Activated T-cell treated with anti-CD3 and anti-CD28 coated beads, Interleukin-2, amount 50 U/mL, for 4 hours (primary cell): ENCODE data around the gene NOL4L. TPM values are rescaled to one million over a fixed set of nuclear protein-coding genes. Genes with fewer than 3 reads are reported as not detected.
A peak's percentile ranks its signal among the peaks of the same experiment; 100 is the strongest.

Source experiments
- ATAC-seq, 2 donors: fragments of 200-7000 bp; cut with Tn5 transposase; one replicate each; pipeline ENCODE4 v1.10.0; 2021
- DNase-seq: peaks from one replicate; pipeline ENCODE4 v3.0.0-alpha.2; 2020
- H3K27me3 Mint-ChIP-seq: one replicate; pipeline ENCODE4 v1.8.0; 2021; ENCODE audit warnings: low read depth, mixed read lengths
- H3K36me3 Mint-ChIP-seq: one replicate; pipeline ENCODE4 v1.8.0; 2022; ENCODE audit warnings: mixed read lengths; ENCODE audit not compliant: insufficient read depth
- H3K4me1 Mint-ChIP-seq: one replicate; pipeline ENCODE4 v1.8.0; 2021; ENCODE audit warnings: low read depth, mixed read lengths
- H3K4me3 Mint-ChIP-seq: one replicate; pipeline ENCODE4 v1.8.0; 2021; ENCODE audit warnings: mild to moderate bottlenecking, moderate library complexity, mixed read lengths
- H3K9me3 Mint-ChIP-seq: one replicate; pipeline ENCODE4 v1.8.0; 2021; ENCODE audit warnings: mixed read lengths
- total RNA-seq, 3 donors: library from RNA; stranded (reverse); gene quantifications; one replicate each; pipeline ENCODE4 v1.2.1, GENCODE V29; 2021

NOL4L gene
- total RNA-seq, 3 donors from 2014 or later, result 5.6 to 8.0 (median 6.3) TPM

DNA sequence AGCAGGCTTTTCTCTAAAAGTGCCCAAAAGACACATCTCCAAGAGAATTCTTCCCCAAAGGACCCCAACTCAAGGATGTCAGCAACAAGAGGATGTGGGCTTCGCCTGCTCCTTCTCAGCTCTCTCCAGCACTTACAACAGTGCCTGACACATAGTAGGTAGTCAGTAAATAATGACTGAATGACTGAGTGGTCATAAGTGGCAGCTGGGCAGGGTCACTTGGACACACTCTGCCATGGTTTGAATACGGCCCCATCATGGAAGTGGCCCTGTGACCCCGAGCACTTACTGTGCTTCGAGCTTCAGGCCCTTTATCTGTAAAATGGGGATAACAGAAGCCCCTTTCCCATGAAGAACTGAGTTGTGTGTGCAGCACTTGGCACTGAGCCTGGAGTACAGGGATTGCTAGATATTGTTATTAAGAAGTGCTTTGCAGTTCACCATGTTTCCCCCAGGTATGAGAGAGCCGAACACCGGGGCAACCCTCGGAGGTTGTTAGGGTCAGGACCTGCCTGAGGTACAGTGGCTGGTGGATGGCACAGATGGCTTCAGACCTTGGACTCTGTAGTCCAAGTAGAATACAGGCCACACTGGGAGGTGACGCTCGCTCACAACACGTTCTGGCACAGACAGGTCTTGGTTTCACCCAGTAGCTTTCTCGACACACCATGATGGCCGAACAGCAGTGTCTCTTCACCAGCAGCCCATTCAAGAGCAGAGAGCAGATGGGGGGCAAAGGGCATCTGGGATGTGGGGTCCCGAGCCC, 56.0 kb downstream of the NOL4L start:
- H3K4me1 Mint-ChIP-seq, result peaks cover 84% of the 10 kb centered on the region
- ATAC-seq, result no peak

DNA sequence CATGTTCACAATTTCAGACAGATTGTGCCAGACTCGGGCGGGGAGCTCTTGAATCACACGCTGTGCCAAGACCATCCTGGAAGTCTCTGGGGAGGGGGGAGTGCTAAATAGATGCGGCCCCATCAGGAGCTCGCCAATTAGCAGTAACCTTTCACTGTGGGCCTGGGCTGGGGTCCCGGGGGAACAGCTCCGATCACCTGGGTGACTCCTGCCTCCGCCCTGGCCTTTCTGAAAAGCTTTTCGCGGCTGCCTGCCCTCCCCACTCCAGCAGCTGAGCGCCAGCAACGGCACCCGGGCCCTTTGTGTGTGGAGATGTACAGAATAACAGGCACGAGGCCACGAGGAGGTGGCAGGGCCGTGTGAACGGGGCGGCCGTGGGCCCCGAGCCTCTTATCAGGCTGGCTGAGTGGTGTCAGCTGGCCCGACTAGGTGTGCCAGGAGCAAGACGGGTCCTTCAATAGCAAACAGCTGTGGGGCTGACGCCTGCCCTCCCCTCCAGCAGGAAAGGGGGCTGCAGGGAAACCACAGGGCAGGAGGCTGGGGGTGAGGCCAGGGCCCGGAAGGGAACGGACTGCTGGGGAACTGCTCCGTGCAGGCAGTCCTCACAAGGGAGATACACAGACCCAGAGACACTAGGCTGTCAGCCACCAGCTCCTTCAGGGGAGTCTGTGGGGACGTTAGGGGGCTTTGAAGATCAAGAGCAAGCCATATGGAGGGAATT, 56.8 kb downstream of the NOL4L start:
- peaks cover 7% of the 10 kb centered on the region for H3K36me3 Mint-ChIP-seq
- ATAC-seq, result peak; percentile 54 to 59
- no peak for DNase-seq

More for the DNA sequence above, 56.0 kb downstream of the NOL4L start:
- H3K36me3 Mint-ChIP-seq, result peaks cover 7% of the 10 kb centered on the region
- no peak overlapping the region for H3K4me3 Mint-ChIP-seq
- no peak for DNase-seq
- no peaks in the 10 kb centered on the region for H3K9me3 Mint-ChIP-seq
- no peaks in the 10 kb centered on the region for H3K27me3 Mint-ChIP-seq

DNA sequence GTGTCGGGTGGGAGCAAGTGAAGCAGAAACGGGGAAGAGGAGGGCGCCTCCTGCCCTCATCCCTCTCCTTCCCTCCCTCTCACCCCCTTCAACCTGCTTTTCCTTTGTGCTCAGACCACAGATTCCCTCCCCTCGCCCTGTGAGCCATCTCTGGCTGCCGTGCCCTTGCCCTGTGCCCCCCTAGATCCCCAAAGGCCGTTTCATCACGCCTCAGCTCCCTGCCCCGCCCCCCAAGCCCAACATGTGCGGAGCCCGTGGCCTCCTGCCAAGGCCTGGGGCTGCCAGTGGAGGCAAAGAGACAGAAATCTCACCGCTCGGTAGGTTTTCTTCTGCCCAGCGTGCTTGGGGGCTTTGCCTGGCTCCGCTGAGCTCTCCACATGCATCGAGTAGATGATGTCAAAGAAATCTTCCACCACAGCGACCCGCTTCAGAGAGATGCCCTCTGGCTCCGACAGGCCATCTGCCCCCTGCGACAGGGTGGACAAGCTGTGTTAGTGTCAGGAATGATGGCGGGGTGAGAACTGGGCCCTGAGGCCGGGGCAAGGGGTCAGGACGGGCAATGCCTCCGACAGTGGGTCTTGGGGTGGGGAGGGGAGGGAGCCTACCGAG, 57.6 kb downstream of the NOL4L start:
- Mint-ChIP-seq H3K36me3 (peaks cover 7% of the 10 kb centered on the region), H3K4me3 (no peak overlapping the region), H3K4me1 (peaks cover 85% of the 10 kb centered on the region), H3K27me3 (no peaks in the 10 kb centered on the region), H3K9me3 (no peaks in the 10 kb centered on the region)
- ATAC-seq (peak in 1 of 2 donors; percentile 6), DNase-seq (no peak)

More for the DNA sequence above, 56.8 kb downstream of the NOL4L start:
- Mint-ChIP-seq H3K4me3 (peak overlapping the region; percentile 37), H3K9me3 (no peaks in the 10 kb centered on the region), H3K4me1 (peaks cover 84% of the 10 kb centered on the region), H3K27me3 (no peaks in the 10 kb centered on the region)

DNA sequence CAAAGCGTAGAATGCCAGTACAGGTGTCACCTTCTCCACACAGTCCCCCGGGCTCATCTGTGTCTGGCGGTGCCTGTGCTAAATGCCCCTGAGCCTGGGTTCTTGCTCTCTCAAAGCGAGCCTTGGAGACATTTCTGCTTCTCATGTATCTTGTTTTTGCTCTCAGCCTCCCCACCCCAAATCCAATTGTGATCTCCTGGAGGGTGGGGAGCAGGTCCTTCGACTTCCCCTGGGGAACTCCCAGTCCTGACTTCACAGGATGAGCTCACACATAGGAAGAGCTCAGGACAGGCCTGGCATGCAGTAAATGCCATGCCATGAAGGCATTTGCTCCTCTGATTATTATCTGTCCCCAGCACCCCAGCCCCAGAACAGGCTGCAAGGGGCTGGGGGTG, 58.1 kb downstream of the NOL4L start:
- no peak for DNase-seq
- no peak for ATAC-seq

DNA sequence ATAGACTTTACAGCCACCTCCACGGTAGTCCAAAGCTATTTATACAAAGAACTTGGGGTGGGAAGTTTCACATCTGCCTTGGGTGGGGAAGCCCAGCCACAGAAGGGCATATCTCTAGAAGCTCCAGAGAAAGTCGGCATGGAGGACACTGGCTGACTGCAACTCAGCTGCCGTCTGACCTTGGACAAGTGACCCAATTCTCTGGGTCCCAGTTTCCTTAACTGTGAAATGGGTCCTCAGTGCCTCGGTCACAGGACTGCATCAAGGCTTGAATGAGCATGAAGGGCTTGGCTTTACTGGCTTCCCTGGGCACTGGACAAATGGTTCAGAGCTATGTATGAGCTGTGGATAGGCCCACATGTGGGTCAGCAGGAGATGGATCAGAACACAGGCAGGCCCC, 58.6 kb downstream of the NOL4L start:
- H3K36me3 Mint-ChIP-seq, result peaks cover 7% of the 10 kb centered on the region
- ATAC-seq, result no peak
- no peak overlapping the region for H3K4me3 Mint-ChIP-seq
- H3K9me3 Mint-ChIP-seq, result no peaks in the 10 kb centered on the region
- H3K4me1 Mint-ChIP-seq, result peaks cover 85% of the 10 kb centered on the region
- DNase-seq, result no peak
- no peaks in the 10 kb centered on the region for H3K27me3 Mint-ChIP-seq

More for the DNA sequence above, 58.1 kb downstream of the NOL4L start:
- Mint-ChIP-seq H3K4me3 (peak overlapping the region; percentile 14), H3K9me3 (no peaks in the 10 kb centered on the region), H3K4me1 (peaks cover 85% of the 10 kb centered on the region), H3K27me3 (no peaks in the 10 kb centered on the region), H3K36me3 (peaks cover 7% of the 10 kb centered on the region)

DNA sequence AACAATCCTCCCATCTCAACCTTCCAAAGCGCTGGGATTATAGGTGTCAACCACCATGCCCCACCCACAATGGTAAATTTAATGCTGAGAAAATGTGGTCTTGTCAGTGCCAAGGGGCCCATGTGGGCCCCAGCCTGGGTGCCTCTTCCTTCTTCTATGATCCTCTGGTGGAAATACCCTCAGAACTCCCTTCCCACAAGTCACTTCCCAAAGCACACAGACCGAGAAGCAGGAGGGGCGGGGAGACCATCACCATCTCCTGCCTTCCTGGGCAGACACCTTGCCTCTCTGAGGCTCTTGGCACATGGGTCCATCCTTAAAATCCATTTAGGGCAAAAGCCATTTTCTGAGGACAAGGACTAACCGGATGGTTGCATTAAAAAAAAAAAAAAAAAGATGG, 59.0 kb downstream of the NOL4L start:
- Mint-ChIP-seq H3K9me3 (no peaks in the 10 kb centered on the region), H3K4me3 (no peak overlapping the region), H3K4me1 (peaks cover 88% of the 10 kb centered on the region), H3K27me3 (no peaks in the 10 kb centered on the region), H3K36me3 (peaks cover 7% of the 10 kb centered on the region)
- DNase-seq (no peak), ATAC-seq (no peak)

DNA sequence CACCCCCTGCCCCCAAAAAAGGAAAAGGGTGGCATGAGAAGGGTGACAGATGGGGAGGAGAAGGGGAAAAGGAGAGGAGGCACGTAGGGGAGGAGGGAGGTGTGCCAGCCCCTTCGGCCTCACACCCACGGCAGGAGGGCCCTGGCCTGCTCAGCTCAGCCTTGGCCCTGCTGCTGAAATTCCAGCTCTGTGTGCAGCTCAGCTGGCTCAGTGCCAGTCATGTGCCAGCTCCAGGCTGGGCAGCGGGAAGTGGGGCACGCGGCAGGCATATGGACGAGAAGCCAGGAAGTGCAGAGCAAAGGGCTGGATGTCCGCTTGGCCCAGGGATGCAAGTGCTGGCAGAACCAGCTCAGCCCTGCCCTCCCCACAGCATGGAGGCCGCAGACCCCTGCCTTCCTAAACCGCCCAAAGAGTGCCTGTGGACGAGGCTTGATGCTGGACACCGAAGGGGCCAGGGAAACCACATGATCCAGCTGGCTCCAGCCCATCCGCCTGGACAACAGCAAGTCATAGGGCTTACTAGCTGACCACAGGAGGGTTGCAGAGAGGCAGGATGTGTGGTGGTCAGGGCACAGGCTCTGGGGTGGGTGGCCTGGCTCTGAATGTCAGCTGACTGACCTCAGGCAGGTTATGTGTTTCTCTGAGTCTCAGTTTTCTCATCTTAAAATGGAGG, 60.2 kb downstream of the NOL4L start:
- H3K4me1 Mint-ChIP-seq, result peaks cover 85% of the 10 kb centered on the region
- no peak for DNase-seq
- no peaks in the 10 kb centered on the region for H3K9me3 Mint-ChIP-seq
- no peaks in the 10 kb centered on the region for H3K27me3 Mint-ChIP-seq
- peaks cover 9% of the 10 kb centered on the region for H3K36me3 Mint-ChIP-seq
- H3K4me3 Mint-ChIP-seq, result no peak overlapping the region
- no peak for ATAC-seq

DNA sequence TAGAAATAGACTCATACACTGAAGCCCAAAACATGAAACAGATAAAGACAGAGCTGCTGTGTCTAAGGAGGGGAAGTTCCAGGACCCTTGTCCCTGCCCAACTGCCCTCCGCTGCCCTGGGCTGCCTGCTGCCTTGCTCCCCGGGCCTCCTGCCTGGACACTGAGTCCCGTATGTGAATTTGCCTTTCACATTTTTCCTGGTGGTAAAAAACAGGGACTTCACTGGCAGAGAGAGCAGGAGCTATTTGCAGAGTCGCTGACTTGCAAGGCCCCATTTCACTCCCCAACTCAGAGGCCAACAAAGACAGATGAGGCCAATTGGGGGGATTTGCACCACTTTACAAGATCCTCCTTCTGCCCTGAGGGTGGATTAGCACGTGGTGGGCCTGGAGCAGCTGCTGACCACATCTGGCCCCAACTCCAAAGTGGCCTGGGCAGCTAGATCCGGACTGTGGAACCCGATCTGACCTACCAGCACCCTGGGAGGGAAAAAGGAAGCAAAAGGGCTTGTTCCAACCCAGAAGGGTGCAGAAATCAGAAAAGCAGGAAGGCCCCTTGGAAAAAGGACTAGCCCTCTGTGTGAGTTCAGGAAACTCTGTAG, 61.4 kb downstream of the NOL4L start:
- Mint-ChIP-seq H3K4me3 (no peak overlapping the region), H3K4me1 (peaks cover 72% of the 10 kb centered on the region), H3K36me3 (peaks cover 11% of the 10 kb centered on the region), H3K9me3 (no peaks in the 10 kb centered on the region), H3K27me3 (no peaks in the 10 kb centered on the region)
- DNase-seq, result no peak
- no peak for ATAC-seq

DNA sequence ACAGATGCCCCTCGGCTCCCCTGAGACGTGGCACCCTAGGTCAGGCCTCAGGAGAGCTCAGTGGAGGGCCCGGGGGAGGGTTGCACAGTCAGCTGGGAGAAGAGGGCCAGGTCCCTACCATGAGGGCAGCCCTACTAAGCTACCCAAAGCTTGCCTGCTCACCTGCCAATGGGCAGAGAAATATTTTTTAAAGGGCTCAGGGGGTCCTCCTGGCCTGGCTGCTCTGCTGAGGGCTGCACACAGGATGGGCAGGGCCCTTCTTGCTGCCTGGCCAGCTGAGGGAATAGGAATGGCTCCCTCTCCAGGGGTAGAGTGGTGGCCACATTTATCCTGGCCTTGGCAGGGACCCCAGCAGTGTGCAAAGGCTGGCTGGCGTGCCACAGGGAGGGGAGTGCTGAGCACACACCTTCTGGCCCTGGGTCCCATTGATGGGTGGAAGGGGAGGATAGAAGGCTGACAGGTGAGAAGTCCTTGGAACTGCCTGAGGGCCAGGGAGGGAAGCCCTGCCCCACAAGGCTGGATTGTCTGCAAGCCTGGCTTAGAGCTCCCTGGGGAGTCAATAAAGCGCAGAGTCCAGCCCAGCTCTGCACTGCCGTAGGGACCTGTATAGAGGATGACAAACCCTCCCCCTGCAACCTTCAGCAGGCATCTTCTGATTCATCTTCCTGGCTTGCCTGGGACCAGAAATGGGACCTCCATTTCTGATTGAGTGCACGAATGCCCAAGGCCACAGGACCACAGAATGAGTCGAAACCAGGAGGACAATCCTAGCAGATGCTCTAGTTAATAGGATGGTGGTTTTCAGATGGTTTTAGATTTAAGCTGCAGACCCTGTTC, 62.1 kb downstream of the NOL4L start:
- Mint-ChIP-seq H3K4me3 (no peak overlapping the region), H3K27me3 (no peaks in the 10 kb centered on the region)
- DNase-seq, result no peak

DNA sequence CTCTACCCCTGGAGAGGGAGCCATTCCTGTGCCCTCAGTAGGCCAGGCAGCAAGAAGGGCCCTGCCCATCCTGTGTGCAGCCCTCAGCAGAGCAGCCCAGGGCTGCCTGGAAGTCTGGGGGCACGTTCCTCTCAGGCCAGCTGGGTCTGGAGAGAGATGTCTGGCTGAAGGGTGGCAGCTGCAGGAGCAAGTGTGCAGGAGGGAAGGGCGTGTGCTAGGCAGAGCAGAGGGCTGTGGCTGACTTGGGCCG, 62.7 kb downstream of the NOL4L start:
- peak in 1 of 2 donors; percentile 7 for ATAC-seq
- H3K36me3 Mint-ChIP-seq, result peaks cover 11% of the 10 kb centered on the region
- no peaks in the 10 kb centered on the region for H3K9me3 Mint-ChIP-seq

More for the DNA sequence above, 62.1 kb downstream of the NOL4L start:
- peak; percentile 40 to 46 for ATAC-seq
- Mint-ChIP-seq H3K9me3 (no peaks in the 10 kb centered on the region), H3K36me3 (peaks cover 11% of the 10 kb centered on the region), H3K4me1 (peaks cover 65% of the 10 kb centered on the region)

DNA sequence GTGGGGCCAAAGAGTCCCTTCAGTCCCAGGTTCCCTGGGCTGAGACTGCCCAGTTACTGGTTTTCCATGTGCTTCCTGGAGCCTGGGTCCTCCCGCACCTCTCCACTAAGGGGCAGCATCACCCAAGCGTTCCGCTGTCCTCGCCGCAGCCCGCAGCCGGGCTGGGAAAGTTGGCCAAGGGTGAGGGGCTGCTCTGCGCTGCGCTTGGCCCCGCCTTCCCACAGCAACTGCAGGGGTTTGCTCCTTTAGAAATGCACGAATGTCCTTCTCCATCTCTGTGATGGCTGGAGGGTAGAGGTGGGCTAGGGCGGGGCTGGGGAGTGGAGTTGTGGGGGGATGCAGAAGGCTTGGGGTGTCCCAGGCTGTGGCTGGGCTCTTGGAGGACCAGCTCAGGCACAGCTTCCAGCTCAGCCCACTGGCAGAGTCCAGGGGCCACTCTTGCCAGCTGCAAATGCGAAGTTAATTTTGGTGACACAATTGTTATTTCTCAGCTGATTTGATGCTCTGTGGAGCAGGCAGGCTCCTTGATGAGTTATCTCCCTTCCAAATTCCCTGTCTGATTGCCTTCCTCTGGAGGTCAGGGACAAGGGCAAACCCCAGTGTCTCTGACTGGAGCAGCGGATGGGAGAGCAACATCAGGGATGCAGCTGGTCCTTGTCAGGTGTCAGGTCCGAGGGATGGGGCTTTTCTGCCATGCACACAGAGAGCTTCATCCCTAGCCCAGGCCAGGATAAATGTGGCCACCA, 63.2 kb downstream of the NOL4L start:
- Mint-ChIP-seq H3K36me3 (peaks cover 11% of the 10 kb centered on the region), H3K27me3 (no peaks in the 10 kb centered on the region), H3K4me1 (peaks cover 55% of the 10 kb centered on the region), H3K9me3 (no peaks in the 10 kb centered on the region), H3K4me3 (no peak overlapping the region)
- peak; percentile 82 to 83 for ATAC-seq
- peak; percentile 67 for DNase-seq

More for the DNA sequence above, 62.7 kb downstream of the NOL4L start:
- Mint-ChIP-seq H3K4me1 (peaks cover 60% of the 10 kb centered on the region), H3K4me3 (no peak overlapping the region), H3K27me3 (no peaks in the 10 kb centered on the region)
- no peak for DNase-seq

DNA sequence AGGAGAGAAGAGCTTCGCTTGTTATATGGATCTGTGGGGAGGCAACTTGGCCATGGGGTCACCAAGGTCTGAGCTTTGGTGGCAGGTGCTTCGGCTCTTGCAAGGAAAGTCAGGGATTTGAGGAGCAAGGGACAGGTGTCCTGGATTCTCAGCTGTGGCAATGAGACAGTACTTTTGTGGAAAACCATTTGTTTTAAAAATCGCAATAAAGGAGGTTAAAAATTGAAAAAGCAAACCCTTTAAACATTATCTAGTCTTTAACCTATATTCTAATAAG, 64.3 kb downstream of the NOL4L start:
- H3K9me3 Mint-ChIP-seq, result no peaks in the 10 kb centered on the region
- no peak for ATAC-seq
- H3K4me1 Mint-ChIP-seq, result peaks cover 53% of the 10 kb centered on the region
- no peak for DNase-seq
- peaks cover 14% of the 10 kb centered on the region for H3K36me3 Mint-ChIP-seq
- no peak overlapping the region for H3K4me3 Mint-ChIP-seq
- H3K27me3 Mint-ChIP-seq, result no peaks in the 10 kb centered on the region

DNA sequence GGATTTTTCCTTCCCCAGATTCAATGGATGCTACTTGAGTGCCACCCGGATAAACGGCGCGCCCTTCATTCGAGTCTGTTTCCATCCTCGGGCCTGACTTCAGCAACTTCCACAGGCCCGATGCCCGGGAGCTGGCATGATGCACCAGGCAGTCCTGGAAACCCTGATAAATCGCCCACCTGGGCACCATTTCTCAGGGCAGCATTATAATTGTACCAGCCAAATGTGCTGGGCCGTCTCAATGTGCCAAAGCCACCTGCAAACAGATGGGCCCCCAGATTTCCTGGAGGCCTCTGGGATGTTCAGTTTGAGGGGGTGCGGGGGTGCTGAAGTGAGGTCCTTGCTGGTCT, 65.8 kb downstream of the NOL4L start:
- Mint-ChIP-seq H3K27me3 (no peaks in the 10 kb centered on the region), H3K9me3 (no peaks in the 10 kb centered on the region), H3K4me3 (no peak overlapping the region), H3K4me1 (peaks cover 57% of the 10 kb centered on the region), H3K36me3 (peaks cover 25% of the 10 kb centered on the region)
- ATAC-seq, result no peak
- no peak for DNase-seq
